Posterior vena cava (tissue), 2 donors: ENCODE results near the gene CT45A3. TPM values are rescaled to one million over a fixed set of nuclear protein-coding genes. Genes with fewer than 3 reads are reported as not detected.
"Not testable (repeated sequence)": the region's sequence is repeated elsewhere in the genome, so short reads cannot be mapped to it uniquely, and the experiment has no call there.

Experiments used
- DNase-seq: peaks from one replicate; pipeline ENCODE4 v3.0.0-alpha.2; 2020; ENCODE audit warnings: low spot score
- intact Hi-C, 2 donors: fragments of 100-400 bp; cut with DNase I; formaldehyde crosslinking; loops; one replicate each; pipeline versions ENCODE4 v1.14.1 to v1.14.2; 2022 to 2023
- long read RNA-seq, 2 donors: library from polyadenylated mRNA; unstranded; transcript quantifications; one replicate each; pipeline ENCODE4 v2.0.0, GENCODE V29; 2020 to 2021
- total RNA-seq, 2 donors: library from RNA; stranded (reverse); fragmentation: NEBNext Ultra II Directional; extraction: Animal tissue kit (Norgen Biotek cat#: 25700); gene quantifications; one replicate each; pipeline ENCODE4 v1.2.1, GENCODE V29; 2021
- donor health status: DM: yes; HTN: yes; CAD: no.
- donor health status: DM: yes; HTN: yes; CAD: no.

Gene CT45A3, protein sequence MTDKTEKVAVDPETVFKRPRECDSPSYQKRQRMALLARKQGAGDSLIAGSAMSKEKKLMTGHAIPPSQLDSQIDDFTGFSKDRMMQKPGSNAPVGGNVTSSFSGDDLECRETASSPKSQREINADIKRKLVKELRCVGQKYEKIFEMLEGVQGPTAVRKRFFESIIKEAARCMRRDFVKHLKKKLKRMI
- total RNA-seq: not detected
- long read RNA-seq, donor 1: 0 reads
- long read RNA-seq, donor 2: 0 reads

DNA sequence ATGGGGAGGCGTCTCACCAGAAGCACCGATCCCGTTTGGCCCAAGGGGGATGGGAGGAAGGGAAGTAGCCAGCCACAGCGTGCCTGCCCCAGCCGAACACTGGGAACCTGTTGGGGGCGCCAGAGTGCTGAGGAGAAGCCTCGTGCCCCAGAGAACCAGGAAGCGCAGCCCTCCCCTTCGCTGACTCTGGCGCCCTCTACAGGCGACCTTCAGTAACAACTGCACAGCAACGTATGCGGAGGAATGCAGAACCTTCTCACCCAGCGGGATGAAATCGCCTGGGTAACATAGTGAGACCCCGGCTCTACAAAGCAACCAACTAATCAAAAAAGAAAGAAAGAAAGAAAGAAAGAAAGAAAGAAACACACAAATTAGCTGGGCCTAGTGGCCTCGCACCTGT is at the start of gene CT45A3:
CT45A3 (minus strand) TSS at position 101 of the 400 bp plus-strand sequence. CDS start 3,747 bp downstream, outside the sequence.
- intact Hi-C loops, DNase-seq: not testable (repeated sequence)

DNA sequence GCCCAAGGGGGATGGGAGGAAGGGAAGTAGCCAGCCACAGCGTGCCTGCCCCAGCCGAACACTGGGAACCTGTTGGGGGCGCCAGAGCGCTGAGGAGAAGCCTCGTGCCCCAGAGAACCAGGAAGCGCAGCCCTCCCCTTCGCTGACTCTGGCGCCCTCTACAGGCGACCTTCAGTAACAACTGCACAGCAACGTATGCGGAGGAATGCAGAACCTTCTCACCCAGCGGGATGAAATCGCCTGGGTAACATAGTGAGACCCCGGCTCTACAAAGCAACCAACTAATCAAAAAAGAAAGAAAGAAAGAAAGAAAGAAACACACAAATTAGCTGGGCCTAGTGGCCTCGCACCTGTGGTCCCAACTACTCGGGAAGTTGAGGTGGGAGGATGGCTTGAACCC is 34.7 kb upstream of the CT45A3 start, which contains the start of gene CT45A6:
CT45A6 (minus strand) TSS at position 101 of the 400 bp plus-strand sequence. CDS start 3,794 bp downstream, outside the sequence.
- DNase-seq, intact Hi-C loops: not testable (repeated sequence)

DNA sequence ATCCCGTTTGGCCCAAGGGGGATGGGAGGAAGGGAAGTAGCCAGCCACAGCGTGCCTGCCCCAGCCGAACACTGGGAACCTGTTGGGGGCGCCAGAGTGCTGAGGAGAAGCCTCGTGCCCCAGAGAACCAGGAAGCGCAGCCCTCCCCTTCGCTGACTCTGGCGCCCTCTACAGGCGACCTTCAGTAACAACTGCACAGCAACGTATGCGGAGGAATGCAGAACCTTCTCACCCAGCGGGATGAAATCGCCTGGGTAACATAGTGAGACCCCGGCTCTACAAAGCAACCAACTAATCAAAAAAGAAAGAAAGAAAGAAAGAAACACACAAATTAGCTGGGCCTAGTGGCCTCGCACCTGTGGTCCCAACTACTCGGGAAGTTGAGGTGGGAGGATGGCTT is 17.4 kb upstream of the CT45A3 start, which contains the start of gene CT45A5:
CT45A5 (minus strand) TSS at position 101 of the 400 bp plus-strand sequence. CDS start 3,774 bp downstream, outside the sequence.
- DNase-seq, intact Hi-C loops: not testable (repeated sequence)

DNA sequence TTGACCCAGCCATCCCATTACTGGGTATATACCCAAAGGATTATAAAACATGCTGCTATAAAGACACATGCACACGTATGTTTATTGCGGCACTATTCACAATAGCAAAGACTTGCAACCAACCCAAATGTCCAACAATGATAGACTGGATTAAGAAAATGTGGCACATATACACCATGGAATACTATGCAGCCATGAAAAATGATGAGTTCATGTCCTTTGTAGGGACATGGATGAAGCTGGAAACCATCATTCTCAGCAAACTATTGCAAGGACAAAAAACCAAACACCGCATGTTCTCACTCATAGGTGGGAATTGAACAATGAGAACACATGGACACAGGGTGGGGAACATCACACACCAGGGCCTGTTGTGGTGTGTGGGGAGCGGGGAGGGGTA is 23.3 kb downstream of the CT45A3 start:
- DNase-seq, intact Hi-C loops: not testable (repeated sequence)

DNA sequence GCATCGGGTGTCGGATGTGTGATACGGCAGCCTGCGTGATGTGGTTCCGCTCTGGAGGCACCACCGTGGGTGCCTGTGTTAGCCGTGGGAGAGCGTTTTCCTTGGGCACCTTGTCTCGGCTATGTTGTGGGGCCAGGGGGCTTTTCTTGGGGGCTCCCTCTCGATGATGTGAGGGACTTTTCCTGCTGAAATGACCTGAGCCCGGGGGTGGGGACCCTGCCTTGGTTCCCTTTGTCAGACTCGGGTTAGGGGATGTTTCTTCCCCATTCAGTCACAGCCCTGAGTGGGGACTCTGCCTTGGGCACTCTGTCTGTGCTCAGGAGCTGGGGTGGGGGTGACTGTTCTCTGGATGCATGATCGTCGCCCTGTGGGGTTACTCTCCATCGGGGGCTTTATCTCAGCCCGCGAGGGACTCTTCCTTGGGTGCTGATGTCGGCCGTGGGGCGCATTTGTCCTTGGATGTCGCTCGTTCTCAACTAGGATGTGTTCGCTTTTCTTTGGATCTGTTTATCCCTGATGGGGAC is 26.7 kb downstream of the CT45A3 start:
- intact Hi-C loops: no loop called here
- DNase-seq: peak; percentile 74

DNA sequence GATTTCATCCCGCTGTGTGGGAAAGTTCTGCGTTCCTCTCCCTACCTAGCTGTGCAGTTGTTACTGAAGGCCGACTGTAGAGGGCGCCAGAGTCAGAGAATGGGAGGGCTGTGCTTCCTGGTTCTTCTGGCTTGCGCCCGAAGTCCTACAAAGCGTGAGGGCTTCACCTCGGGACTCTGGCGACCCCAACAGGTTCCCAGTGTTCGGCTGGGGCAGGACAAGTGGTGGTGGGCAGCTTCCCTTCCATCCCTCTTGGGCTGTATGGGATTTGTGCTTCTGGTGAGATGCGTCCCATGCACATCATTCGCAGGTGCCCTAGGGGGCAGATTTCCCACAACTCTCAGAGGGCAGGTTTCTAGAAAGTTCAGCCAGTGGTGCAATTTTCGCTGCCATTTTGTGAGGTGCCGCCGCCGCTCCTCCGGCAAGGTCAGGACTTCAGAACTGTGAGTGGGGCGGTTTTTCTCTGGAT is 27.3 kb downstream of the CT45A3 start:
- intact Hi-C loops: no loop called here
- peak; percentile 79 for DNase-seq

DNA sequence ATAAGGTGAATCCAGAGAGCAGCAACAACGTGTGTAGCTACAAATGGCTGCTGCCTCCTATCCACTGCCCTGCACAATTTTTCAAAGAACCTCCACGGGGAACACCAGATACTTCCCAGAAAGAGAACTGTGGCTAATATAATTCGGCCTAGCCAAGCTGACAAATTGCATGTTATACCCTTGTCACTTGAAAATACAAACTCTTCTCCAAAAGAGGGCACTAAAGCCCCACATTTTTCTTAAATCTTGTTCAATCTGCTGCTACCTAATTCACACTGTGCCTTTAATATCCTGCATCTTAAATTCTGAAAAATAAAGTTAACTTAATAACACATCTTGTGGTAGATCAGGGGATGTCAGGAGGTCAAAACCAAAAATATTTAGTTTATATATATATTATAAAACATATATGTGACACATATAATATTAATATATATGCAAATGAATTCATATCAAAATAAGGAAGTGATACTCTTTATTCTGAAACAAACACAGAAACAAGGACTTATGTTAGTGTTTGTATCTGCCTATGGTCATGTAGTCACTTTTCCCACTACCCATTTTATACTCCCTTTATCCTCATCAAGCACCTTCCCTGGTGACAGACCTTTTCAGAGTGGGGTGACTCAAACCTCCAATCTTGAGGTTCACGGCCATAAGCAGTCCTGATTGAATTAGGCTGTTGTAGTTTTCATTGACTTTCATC is 30.5 kb downstream of the CT45A3 start:
- DNase-seq: no peak
- intact Hi-C loops: no loop called here

DNA sequence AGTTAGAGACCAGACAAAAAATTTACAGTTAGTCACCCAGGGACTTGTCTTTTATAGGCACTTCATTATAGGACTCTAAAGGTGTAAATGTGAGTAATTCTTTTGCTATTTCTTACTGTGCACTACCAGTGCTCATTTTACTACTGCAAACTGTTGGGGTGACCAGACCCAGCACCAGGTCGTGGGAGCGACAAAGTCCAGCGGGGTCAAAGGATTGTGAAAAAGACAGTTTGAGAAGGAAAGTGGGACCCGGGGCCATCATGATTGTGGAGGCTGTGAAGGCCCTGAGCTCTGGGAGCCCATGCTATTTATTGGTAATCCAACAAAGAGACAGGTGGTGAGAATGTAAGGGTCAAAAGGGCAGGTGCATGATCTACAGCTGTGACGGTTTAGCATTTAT is 33.3 kb downstream of the CT45A3 start:
- peak; percentile 42 for DNase-seq
- intact Hi-C loops: not testable (repeated sequence)

DNA sequence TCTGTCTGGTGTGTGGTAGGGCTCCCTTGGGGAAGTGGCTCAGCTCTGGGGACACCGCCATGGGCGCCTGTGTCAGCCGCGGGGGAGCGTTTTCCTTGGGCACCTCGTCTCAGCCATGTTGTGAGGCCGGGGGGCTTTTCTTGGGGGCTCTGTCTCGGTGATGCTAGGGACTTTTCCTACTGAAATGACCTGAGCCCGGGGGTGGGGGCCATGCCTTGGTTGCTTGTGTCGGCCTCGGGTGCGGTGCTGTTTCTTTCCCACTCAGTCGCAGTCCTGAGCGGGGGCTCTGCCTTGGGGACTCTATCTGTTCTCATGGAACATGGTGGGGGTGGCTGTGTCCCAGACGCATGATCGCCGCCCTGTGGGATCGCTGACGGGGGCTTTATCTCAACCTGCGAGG is 54.2 kb downstream of the CT45A3 start:
- intact Hi-C loops: no loop called here
- no peak for DNase-seq

DNA sequence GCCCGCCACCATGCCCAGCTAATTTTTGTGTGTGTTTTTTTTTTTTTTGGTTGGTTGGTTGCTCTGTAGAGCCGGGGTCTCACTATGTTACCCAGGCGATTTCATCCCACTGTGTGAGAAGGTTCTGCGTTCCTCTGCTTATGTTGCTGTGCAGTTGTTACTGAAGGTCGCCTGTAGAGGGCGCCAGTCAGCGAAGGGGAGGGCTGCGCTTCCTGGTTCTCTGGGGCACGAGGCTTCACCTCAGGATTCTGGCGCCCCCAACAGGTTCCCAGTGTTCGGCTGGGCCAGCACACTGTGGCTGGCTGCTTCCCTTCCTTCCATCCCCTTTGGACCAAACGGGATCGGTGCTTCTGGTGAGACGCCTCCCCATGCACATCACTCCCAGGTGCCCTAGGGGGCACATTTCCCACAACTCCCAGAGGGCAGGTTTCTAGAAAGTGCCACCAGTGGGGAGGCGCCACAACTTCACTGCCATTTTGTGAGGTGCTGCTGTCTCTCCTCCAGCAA is 54.8 kb downstream of the CT45A3 start, which contains the start of gene CT45A1:
CT45A1 (plus strand) TSS at position 457 of the 507 bp plus-strand sequence. CDS start 5,302 bp downstream, outside the sequence.
- intact Hi-C loops: not testable (repeated sequence)

More for the DNA sequence above, 54.8 kb downstream of the CT45A3 start, which contains the start of gene CT45A1:
- DNase-seq: not testable (repeated sequence)

Other genes with a start within 250 kb of the CT45A3 start
- 1 to 10 TPM; 8.2 to 9.1 TPM for gene INTS6L, start 247.5 kb downstream of the CT45A3 start, total RNA-seq
- not detected for gene CT45A1, start 54.6 kb downstream of the CT45A3 start, total RNA-seq
- not detected for gene CT45A5, start 17.3 kb upstream of the CT45A3 start, total RNA-seq
- not detected for gene CT45A6, start 34.6 kb upstream of the CT45A3 start, total RNA-seq
- not detected for gene CT45A2, start 51.8 kb upstream of the CT45A3 start, total RNA-seq
- gene CT45A7, start 69.1 kb upstream of the CT45A3 start, total RNA-seq: not detected
- gene CT45A8, start 86.3 kb upstream of the CT45A3 start, total RNA-seq: not detected
- gene CT45A9, start 103.6 kb upstream of the CT45A3 start, total RNA-seq: not detected
- gene CT45A10, start 125.3 kb upstream of the CT45A3 start, total RNA-seq: not detected
- not detected for gene SAGE1, start 125.5 kb upstream of the CT45A3 start, total RNA-seq
- 10 to 100 TPM; 31.9 to 38.5 TPM for gene MMGT1, start 205.8 kb upstream of the CT45A3 start, total RNA-seq
- gene SLC9A6, start 217.2 kb upstream of the CT45A3 start, total RNA-seq: 10 to 100 TPM; 12.1 to 13.3 TPM